GM12864 (cell line): ENCODE measurements around the gene CSNK1G1.

Source experiments
- DNase-seq: peaks from one replicate; pipeline ENCODE4 v3.0.0-alpha.2; 2011; ENCODE audit warnings: low read depth
- H3K4me3 ChIP-seq: 2 replicates; pipeline ENCODE4 v1.5.1; 2011; ENCODE audit warnings: mild to moderate bottlenecking, low read depth, low read length, control low read depth
- TF ChIP-seq, protein P1 (sequence below): IDR thresholded peaks from 2 replicates; pipeline ENCODE4 v1.5.1; 2011; ENCODE audit warnings: low read depth, mild to moderate bottlenecking, moderate library complexity, low read length, control low read depth, inconsistent platforms; ENCODE audit errors: missing control alignments

The CSNK1G1 gene

DNA sequence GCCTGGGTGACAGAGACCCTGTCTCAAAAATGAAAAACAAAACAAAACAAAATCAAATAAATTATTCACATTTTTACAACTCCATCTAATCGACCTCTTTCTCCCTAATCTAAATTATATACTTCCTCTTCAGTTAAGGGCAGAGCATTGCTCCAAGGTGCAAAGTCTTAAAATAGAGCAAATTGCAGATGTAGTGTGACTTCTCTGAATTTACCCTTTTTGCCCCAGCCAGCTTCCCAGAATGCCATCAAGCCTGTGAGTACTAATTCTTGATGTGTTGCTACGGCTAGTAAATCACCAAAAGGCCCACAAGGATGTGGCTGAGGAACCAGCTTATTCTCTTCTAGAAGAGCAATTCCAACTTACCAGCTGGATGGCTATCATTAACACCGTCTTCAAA, 139.8 kb downstream of the CSNK1G1 start:
- TF ChIP-seq, protein P1, sequence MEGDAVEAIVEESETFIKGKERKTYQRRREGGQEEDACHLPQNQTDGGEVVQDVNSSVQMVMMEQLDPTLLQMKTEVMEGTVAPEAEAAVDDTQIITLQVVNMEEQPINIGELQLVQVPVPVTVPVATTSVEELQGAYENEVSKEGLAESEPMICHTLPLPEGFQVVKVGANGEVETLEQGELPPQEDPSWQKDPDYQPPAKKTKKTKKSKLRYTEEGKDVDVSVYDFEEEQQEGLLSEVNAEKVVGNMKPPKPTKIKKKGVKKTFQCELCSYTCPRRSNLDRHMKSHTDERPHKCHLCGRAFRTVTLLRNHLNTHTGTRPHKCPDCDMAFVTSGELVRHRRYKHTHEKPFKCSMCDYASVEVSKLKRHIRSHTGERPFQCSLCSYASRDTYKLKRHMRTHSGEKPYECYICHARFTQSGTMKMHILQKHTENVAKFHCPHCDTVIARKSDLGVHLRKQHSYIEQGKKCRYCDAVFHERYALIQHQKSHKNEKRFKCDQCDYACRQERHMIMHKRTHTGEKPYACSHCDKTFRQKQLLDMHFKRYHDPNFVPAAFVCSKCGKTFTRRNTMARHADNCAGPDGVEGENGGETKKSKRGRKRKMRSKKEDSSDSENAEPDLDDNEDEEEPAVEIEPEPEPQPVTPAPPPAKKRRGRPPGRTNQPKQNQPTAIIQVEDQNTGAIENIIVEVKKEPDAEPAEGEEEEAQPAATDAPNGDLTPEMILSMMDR: no peak
- H3K4me3 ChIP-seq: no peak overlapping the region
- DNase-seq: no peak

DNA sequence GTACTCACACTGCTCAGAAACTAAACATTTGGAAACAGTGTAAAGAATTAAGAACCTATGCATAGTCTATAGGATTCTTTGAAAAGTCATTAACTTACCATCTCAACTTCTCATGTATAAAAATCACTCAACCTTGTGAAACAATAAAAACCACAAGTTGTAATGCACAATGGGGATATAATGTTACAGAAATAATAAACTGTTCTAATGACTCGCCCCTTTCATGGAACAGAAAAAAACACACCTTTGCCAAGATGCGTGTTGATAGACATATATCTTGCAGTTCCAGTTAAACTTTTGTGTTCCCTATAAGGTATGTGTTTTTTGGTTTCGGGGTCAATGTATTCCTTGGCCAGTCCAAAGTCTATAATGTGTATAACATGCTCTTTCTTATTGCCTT, 142.3 kb downstream of the CSNK1G1 start:
- TF ChIP-seq, protein P1: no peak
- DNase-seq: no peak
- no peak overlapping the region for H3K4me3 ChIP-seq

DNA sequence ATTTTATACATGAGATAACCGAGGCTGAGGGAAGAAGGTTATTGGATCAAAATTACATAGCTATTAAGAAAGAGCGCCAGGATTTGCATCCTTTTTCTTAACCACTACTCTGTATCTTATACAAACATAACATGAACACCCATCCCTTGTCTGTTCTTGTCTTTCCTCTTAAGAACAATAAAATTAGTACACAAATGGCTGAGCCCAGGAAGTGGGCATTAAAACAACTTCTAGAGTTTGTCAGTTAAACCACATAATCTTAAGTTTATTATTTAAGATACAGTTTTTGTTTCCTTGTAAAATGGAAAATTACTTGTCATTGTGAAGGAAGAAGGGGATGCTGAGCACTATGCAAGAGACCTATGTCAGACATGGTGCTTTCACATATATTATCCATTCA, 144.3 kb downstream of the CSNK1G1 start:
- TF ChIP-seq, protein P1: no peak
- no peak overlapping the region for H3K4me3 ChIP-seq
- DNase-seq: no peak

DNA sequence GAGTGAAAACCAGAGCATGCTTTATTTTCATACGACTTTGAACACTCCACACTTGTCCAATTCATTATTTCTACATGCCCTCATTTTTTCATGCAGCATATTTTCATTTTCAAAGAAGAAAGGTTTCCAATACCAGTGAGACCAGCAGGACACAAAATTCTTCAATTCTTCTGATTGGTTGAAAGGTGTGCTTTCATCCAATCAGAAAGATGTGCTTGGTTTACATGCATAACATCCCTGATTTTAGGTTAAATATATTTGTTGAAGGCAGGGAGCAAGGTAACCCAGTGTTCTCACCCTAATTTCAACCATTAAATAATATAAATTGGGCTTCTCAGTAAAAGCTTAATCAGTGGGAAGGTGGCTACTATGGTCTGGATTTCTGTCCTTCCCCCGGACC, 145.6 kb downstream of the CSNK1G1 start:
- DNase-seq: no peak
- TF ChIP-seq, protein P1: no peak
- H3K4me3 ChIP-seq: no peak overlapping the region

DNA sequence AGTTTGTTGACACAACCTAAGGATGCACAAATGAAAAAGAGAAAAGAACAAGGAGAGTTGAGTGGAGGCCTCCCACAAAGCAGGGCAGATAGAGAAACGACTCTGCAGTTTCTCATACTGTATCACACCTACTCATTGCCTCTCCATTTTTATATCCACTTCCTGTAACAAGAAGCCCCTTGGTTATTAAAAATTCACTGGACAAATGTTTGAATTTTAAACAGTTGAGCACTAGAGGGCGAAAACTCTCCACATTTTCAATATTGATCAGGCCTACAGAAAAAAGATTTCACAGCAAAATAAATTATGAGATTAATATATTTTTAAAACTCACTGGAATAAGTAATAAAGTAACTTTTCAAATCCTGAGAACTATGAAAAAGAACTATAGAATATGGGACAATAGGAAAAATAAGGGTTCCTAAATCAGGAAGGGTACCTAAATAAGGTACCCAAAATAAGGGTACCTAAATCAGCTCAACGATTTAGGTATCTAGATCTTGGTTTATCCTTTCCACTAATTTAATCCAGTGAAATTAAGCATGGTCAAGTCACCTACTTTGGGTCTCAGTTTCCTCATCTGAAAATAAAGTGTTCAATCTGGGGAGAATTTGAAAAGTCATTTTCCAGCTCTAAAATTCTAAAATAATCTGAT, 146.2 kb downstream of the CSNK1G1 start:
- TF ChIP-seq, protein P1: peak; percentile 35
- DNase-seq: peak; percentile 4

DNA sequence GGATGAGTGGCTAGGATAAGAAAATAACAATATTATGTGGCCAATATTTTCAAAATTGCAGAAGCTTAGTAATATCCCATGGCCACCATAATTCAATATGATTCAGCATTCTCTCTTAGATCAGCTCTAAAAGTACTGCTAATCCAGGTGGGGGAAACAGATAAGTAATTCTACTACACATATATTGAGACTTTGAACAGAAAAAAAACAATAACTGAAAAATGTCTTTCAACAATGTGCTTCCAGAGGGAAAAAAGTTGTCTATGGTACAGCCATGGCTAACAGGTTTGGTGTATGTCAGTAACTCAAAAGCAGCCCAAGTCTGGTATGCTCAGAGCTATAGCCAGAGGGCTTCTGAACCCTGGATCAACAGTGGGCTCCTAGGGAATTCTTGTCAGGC, 150.8 kb downstream of the CSNK1G1 start:
- TF ChIP-seq, protein P1: no peak
- no peak overlapping the region for H3K4me3 ChIP-seq
- DNase-seq: no peak

More for the DNA sequence above, 146.2 kb downstream of the CSNK1G1 start:
- no peak overlapping the region for H3K4me3 ChIP-seq

DNA sequence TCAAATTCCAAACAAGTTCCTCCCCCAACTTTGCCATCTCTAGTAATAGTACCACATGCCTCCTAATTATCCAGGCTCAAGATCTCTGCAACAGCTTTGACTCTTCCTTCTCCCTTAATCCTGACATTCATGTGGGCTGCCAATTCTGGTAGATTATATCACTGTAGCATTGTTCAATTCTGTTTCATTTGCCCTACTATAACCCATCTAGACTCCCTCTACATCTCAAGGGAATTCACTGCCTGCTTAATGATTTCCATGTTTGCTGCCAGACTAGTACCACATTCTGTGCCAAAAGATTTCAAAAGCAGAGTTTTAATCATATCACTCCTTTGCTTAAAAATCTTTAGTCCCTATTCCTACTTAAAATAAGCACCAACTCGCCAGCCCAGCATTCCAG, 158.5 kb downstream of the CSNK1G1 start:
- DNase-seq: no peak
- TF ChIP-seq, protein P1: no peak
- no peak overlapping the region for H3K4me3 ChIP-seq
